ENCODE data around the gene CCDC150.

DNA sequence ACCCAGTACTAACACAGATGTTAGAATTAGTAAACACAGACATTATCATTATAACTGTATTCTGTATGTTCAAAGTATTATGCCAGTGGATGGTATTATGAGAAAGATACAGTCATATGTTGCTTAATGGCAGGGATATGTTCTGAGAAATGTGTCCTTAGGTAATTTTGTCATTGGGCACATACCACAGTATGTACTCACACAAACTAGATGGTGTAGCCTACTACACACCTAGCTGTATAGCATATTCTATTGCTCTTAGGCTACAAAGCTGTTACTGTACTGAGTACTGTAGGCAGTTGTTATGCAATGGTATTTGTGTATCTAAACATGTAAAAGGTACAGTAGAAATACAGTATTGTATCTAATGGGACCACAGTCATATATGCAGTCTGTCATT, 106.2 kb downstream of the CCDC150 start:
- TF ChIP-seq, protein P1, sequence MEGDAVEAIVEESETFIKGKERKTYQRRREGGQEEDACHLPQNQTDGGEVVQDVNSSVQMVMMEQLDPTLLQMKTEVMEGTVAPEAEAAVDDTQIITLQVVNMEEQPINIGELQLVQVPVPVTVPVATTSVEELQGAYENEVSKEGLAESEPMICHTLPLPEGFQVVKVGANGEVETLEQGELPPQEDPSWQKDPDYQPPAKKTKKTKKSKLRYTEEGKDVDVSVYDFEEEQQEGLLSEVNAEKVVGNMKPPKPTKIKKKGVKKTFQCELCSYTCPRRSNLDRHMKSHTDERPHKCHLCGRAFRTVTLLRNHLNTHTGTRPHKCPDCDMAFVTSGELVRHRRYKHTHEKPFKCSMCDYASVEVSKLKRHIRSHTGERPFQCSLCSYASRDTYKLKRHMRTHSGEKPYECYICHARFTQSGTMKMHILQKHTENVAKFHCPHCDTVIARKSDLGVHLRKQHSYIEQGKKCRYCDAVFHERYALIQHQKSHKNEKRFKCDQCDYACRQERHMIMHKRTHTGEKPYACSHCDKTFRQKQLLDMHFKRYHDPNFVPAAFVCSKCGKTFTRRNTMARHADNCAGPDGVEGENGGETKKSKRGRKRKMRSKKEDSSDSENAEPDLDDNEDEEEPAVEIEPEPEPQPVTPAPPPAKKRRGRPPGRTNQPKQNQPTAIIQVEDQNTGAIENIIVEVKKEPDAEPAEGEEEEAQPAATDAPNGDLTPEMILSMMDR (IDR thresholded peaks at IDR 0.05), result no peak
- no peak for TF ChIP-seq EP300 (IDR thresholded peaks at IDR 0.05)
- no peak for TF ChIP-seq POLR2A (IDR thresholded peaks at IDR 0.05)

All from stomach (tissue), 4 donors.